Measurements from ENCODE around the gene ALDH3B1.

Gene ALDH3B1

GRCh38 chr11:68032997-68033707, 23.0 kb downstream of the ALDH3B1 start:
- no peak for DNase-seq

GRCh38 chr11:68033708-68034045, 23.6 kb downstream of the ALDH3B1 start:
- DNase-seq: no peak

GRCh38 chr11:68035266-68035876, 25.2 kb downstream of the ALDH3B1 start:
- DNase-seq: no peak

GRCh38 chr11:68036141-68036716, 26.1 kb downstream of the ALDH3B1 start:
- DNase-seq: no peak

- DNase-seq: peak; percentile 46
These were observed 26.7 kb downstream of the ALDH3B1 start for GRCh38 chr11:68036717-68037239.

GRCh38 chr11:68037411-68038225, 27.5 kb downstream of the ALDH3B1 start:
- DNase-seq: no peak

GRCh38 chr11:68038226-68038717, 28.1 kb downstream of the ALDH3B1 start:
- DNase-seq: no peak

GRCh38 chr11:68038718-68039525, 28.8 kb downstream of the ALDH3B1 start, which contains the start of gene TCIRG1:
TSS of gene TCIRG1 (plus strand) at chr11:68039025. CDS start at chr11:68041272, 2,247 bp downstream.
- DNase-seq: peak; percentile 58

GRCh38 chr11:68039526-68040086, 29.5 kb downstream of the ALDH3B1 start:
- no peak for DNase-seq

- peak; percentile 48 for DNase-seq
These were observed 30.2 kb downstream of the ALDH3B1 start for GRCh38 chr11:68040101-68040956.

GRCh38 chr11:68040957-68041591, 30.9 kb downstream of the ALDH3B1 start:
- no peak for DNase-seq

- DNase-seq: no peak
These were observed 31.6 kb downstream of the ALDH3B1 start for GRCh38 chr11:68041617-68042218.

- no peak for DNase-seq
These were observed 32.3 kb downstream of the ALDH3B1 start for GRCh38 chr11:68042219-68043028.

GRCh38 chr11:68043029-68043348, 32.9 kb downstream of the ALDH3B1 start:
- no peak for DNase-seq

GRCh38 chr11:68043349-68044144, 33.4 kb downstream of the ALDH3B1 start:
- no peak for DNase-seq

GRCh38 chr11:68044145-68044813, 34.2 kb downstream of the ALDH3B1 start:
- no peak for DNase-seq

- no peak for DNase-seq
These were observed 34.8 kb downstream of the ALDH3B1 start for GRCh38 chr11:68044898-68045351.
